ENCODE results near the gene SLC39A13.

SLC39A13 gene

GRCh38 chr11:47447906-47448305, 39.5 kb downstream of the SLC39A13 start:
- no peak overlapping the region for H3K9ac ChIP-seq (ENCODE audit: low read length)
- no peak overlapping the region for H2BK120ac ChIP-seq (ENCODE audit: low read depth, low read length)
- no peak overlapping the region for H2BK15ac ChIP-seq (replicated peaks; ENCODE audit: low read depth)
- H3K4me1 ChIP-seq (ENCODE audit: control insufficient read depth, low read depth, low read length): no peaks in the 10 kb centered on the region
- no peaks in the 10 kb centered on the region for H3K79me1 ChIP-seq (ENCODE audit: low read length)
- no peak overlapping the region for H3K23ac ChIP-seq (ENCODE audit: low read length)
- H3K56ac ChIP-seq (ENCODE audit: low read length): no peak overlapping the region
- H3K4ac ChIP-seq (ENCODE audit: low read depth, low read length): no peak overlapping the region
- no CpG with 5 or more reads among the region's 12 CpGs for WGBS (ENCODE audit: extremely low coverage, insufficient coverage, low lambda C conversion rate)
- H4K8ac ChIP-seq (ENCODE audit: low read depth, low read length): no peak overlapping the region
- no peak overlapping the region for H4K5ac ChIP-seq (ENCODE audit: low read length)
- no peak overlapping the region for H2BK5ac ChIP-seq (ENCODE audit: low read length)
- H3K27me3 ChIP-seq (ENCODE audit: insufficient read depth, low read length, poor library complexity): no peaks in the 10 kb centered on the region
- H3K79me2 ChIP-seq (ENCODE audit: control insufficient read depth, insufficient read depth, low read length): no peaks in the 10 kb centered on the region
- no peak overlapping the region for H3K4me3 ChIP-seq (ENCODE audit: low read length)
- no peak overlapping the region for H3K27ac ChIP-seq (ENCODE audit: low read depth, low read length)
- no peak for DNase-seq
- H3K4me2 ChIP-seq (ENCODE audit: low read length): no peak overlapping the region
- no peaks in the 10 kb centered on the region for H3K36me3 ChIP-seq (ENCODE audit: control insufficient read depth, insufficient read depth, low read length)
- no peak overlapping the region for H2AK5ac ChIP-seq (ENCODE audit: low read length)
- no peak overlapping the region for H3K18ac ChIP-seq (ENCODE audit: low read length)

GRCh38 chr11:47448566-47449427, 40.4 kb downstream of the SLC39A13 start, which contains the start of gene RAPSN:
TSS of gene RAPSN (minus strand) at chr11:47449136. CDS start at chr11:47448964, 172 bp downstream.
- no peak within 1 kb of the TSS for H3K4ac ChIP-seq (ENCODE audit: low read depth, low read length)
- H3K4me2 ChIP-seq (ENCODE audit: low read length): no peak within 1 kb of the TSS
- H2AK5ac ChIP-seq (ENCODE audit: low read length): no peak within 1 kb of the TSS
- no peak within 1 kb of the TSS for H2BK5ac ChIP-seq (ENCODE audit: low read length)
- WGBS (ENCODE audit: extremely low coverage, insufficient coverage, low lambda C conversion rate): no CpG with 5 or more reads among the region's 32 CpGs
- no peak within 1 kb of the TSS for H4K5ac ChIP-seq (ENCODE audit: low read length)
- DNase-seq: no peak
- H3K18ac ChIP-seq (ENCODE audit: low read length): no peak within 1 kb of the TSS
- no peaks in the 10 kb centered on the region for H3K27me3 ChIP-seq (ENCODE audit: insufficient read depth, low read length, poor library complexity)
- H2BK120ac ChIP-seq (ENCODE audit: low read depth, low read length): no peak within 1 kb of the TSS
- no peaks in the 10 kb centered on the region for H3K4me1 ChIP-seq (ENCODE audit: control insufficient read depth, low read depth, low read length)
- no peak within 1 kb of the TSS for H3K23ac ChIP-seq (ENCODE audit: low read length)
- H3K27ac ChIP-seq (ENCODE audit: low read depth, low read length): no peak within 1 kb of the TSS
- no peak within 1 kb of the TSS for H3K9ac ChIP-seq (ENCODE audit: low read length)
- no peak within 1 kb of the TSS for H4K8ac ChIP-seq (ENCODE audit: low read depth, low read length)
- H3K79me1 ChIP-seq (ENCODE audit: low read length): no peaks in the 10 kb centered on the region
- no peak within 1 kb of the TSS for H3K56ac ChIP-seq (ENCODE audit: low read length)
- no peaks in the 10 kb centered on the region for H3K79me2 ChIP-seq (ENCODE audit: control insufficient read depth, insufficient read depth, low read length)
- no peak within 1 kb of the TSS for H3K4me3 ChIP-seq (ENCODE audit: low read length)
- peaks cover 1% of the 10 kb centered on the region for H3K36me3 ChIP-seq (ENCODE audit: control insufficient read depth, insufficient read depth, low read length)
- no peak within 1 kb of the TSS for H2BK15ac ChIP-seq (replicated peaks; ENCODE audit: low read depth)

GRCh38 chr11:47449541-47449940, 41.2 kb downstream of the SLC39A13 start:
- Histone ChIP-seq H3K27me3 (ENCODE audit: insufficient read depth, low read length, poor library complexity) (no peaks in the 10 kb centered on the region), H3K4me2 (ENCODE audit: low read length) (no peak overlapping the region), H3K27ac (ENCODE audit: low read depth, low read length) (no peak overlapping the region), H3K18ac (ENCODE audit: low read length) (no peak overlapping the region), H3K79me2 (ENCODE audit: control insufficient read depth, insufficient read depth, low read length) (no peaks in the 10 kb centered on the region), H3K9ac (ENCODE audit: low read length) (no peak overlapping the region), H3K36me3 (ENCODE audit: control insufficient read depth, insufficient read depth, low read length) (peaks cover 1% of the 10 kb centered on the region), H2AK5ac (ENCODE audit: low read length) (no peak overlapping the region), H3K79me1 (ENCODE audit: low read length) (no peaks in the 10 kb centered on the region), H3K56ac (ENCODE audit: low read length) (no peak overlapping the region), H2BK5ac (ENCODE audit: low read length) (no peak overlapping the region), H3K4me1 (ENCODE audit: control insufficient read depth, low read depth, low read length) (no peaks in the 10 kb centered on the region), H2BK15ac (replicated peaks; ENCODE audit: low read depth) (no peak overlapping the region), H4K8ac (ENCODE audit: low read depth, low read length) (no peak overlapping the region), H3K23ac (ENCODE audit: low read length) (no peak overlapping the region), H3K4ac (ENCODE audit: low read depth, low read length) (no peak overlapping the region), H3K4me3 (ENCODE audit: low read length) (no peak overlapping the region), H4K5ac (ENCODE audit: low read length) (no peak overlapping the region), H2BK120ac (ENCODE audit: low read depth, low read length) (no peak overlapping the region)
- no CpG with 5 or more reads among the region's 8 CpGs for WGBS (ENCODE audit: extremely low coverage, insufficient coverage, low lambda C conversion rate)
- DNase-seq: no peak

GRCh38 chr11:47451436-47451835, 43.0 kb downstream of the SLC39A13 start:
- Histone ChIP-seq H3K56ac (ENCODE audit: low read length) (no peak overlapping the region), H3K79me1 (ENCODE audit: low read length) (no peaks in the 10 kb centered on the region), H2BK5ac (ENCODE audit: low read length) (no peak overlapping the region), H3K4me2 (ENCODE audit: low read length) (no peak overlapping the region), H3K79me2 (ENCODE audit: control insufficient read depth, insufficient read depth, low read length) (no peaks in the 10 kb centered on the region), H3K4me1 (ENCODE audit: control insufficient read depth, low read depth, low read length) (no peaks in the 10 kb centered on the region), H3K27ac (ENCODE audit: low read depth, low read length) (no peak overlapping the region), H3K27me3 (ENCODE audit: insufficient read depth, low read length, poor library complexity) (no peaks in the 10 kb centered on the region), H4K8ac (ENCODE audit: low read depth, low read length) (no peak overlapping the region), H3K4me3 (ENCODE audit: low read length) (no peak overlapping the region), H2BK120ac (ENCODE audit: low read depth, low read length) (no peak overlapping the region), H2AK5ac (ENCODE audit: low read length) (no peak overlapping the region), H3K4ac (ENCODE audit: low read depth, low read length) (no peak overlapping the region), H3K36me3 (ENCODE audit: control insufficient read depth, insufficient read depth, low read length) (peaks cover 1% of the 10 kb centered on the region), H2BK15ac (replicated peaks; ENCODE audit: low read depth) (no peak overlapping the region), H3K23ac (ENCODE audit: low read length) (no peak overlapping the region), H3K9ac (ENCODE audit: low read length) (no peak overlapping the region), H4K5ac (ENCODE audit: low read length) (no peak overlapping the region), H3K18ac (ENCODE audit: low read length) (no peak overlapping the region)
- no peak for DNase-seq
- WGBS (ENCODE audit: extremely low coverage, insufficient coverage, low lambda C conversion rate): no CpG with 5 or more reads among the region's 4 CpGs

GRCh38 chr11:47451990-47452389, 43.6 kb downstream of the SLC39A13 start:
- no peak overlapping the region for H2AK5ac ChIP-seq (ENCODE audit: low read length)
- no peaks in the 10 kb centered on the region for H3K79me2 ChIP-seq (ENCODE audit: control insufficient read depth, insufficient read depth, low read length)
- no peak overlapping the region for H2BK15ac ChIP-seq (replicated peaks; ENCODE audit: low read depth)
- no peak overlapping the region for H3K23ac ChIP-seq (ENCODE audit: low read length)
- H2BK120ac ChIP-seq (ENCODE audit: low read depth, low read length): no peak overlapping the region
- no peak overlapping the region for H3K9ac ChIP-seq (ENCODE audit: low read length)
- no peak overlapping the region for H3K4me2 ChIP-seq (ENCODE audit: low read length)
- no peak overlapping the region for H3K4me3 ChIP-seq (ENCODE audit: low read length)
- H4K5ac ChIP-seq (ENCODE audit: low read length): no peak overlapping the region
- H3K36me3 ChIP-seq (ENCODE audit: control insufficient read depth, insufficient read depth, low read length): peaks cover 1% of the 10 kb centered on the region
- DNase-seq: no peak
- H3K18ac ChIP-seq (ENCODE audit: low read length): no peak overlapping the region
- no CpG with 5 or more reads among the region's 4 CpGs for WGBS (ENCODE audit: extremely low coverage, insufficient coverage, low lambda C conversion rate)
- H3K27ac ChIP-seq (ENCODE audit: low read depth, low read length): no peak overlapping the region
- H3K79me1 ChIP-seq (ENCODE audit: low read length): no peaks in the 10 kb centered on the region
- no peak overlapping the region for H3K4ac ChIP-seq (ENCODE audit: low read depth, low read length)
- H3K27me3 ChIP-seq (ENCODE audit: insufficient read depth, low read length, poor library complexity): no peaks in the 10 kb centered on the region
- H4K8ac ChIP-seq (ENCODE audit: low read depth, low read length): no peak overlapping the region
- H3K4me1 ChIP-seq (ENCODE audit: control insufficient read depth, low read depth, low read length): no peaks in the 10 kb centered on the region
- H2BK5ac ChIP-seq (ENCODE audit: low read length): no peak overlapping the region
- H3K56ac ChIP-seq (ENCODE audit: low read length): no peak overlapping the region

Data from mesendoderm (in vitro differentiated cells).